Stimulated activated CD4-positive, alpha-beta T cell treated with anti-CD3 and anti-CD28 coated beads, Interleukin-1b, Interleukin-23, amount 100 ng/mL, for 48 hours (primary cell): ENCODE data around the gene YAE1.

Experiments
- DNase-seq: peaks from one replicate; pipeline ENCODE4 v3.0.0-alpha.2; 2020

The YAE1 gene

DNA sequence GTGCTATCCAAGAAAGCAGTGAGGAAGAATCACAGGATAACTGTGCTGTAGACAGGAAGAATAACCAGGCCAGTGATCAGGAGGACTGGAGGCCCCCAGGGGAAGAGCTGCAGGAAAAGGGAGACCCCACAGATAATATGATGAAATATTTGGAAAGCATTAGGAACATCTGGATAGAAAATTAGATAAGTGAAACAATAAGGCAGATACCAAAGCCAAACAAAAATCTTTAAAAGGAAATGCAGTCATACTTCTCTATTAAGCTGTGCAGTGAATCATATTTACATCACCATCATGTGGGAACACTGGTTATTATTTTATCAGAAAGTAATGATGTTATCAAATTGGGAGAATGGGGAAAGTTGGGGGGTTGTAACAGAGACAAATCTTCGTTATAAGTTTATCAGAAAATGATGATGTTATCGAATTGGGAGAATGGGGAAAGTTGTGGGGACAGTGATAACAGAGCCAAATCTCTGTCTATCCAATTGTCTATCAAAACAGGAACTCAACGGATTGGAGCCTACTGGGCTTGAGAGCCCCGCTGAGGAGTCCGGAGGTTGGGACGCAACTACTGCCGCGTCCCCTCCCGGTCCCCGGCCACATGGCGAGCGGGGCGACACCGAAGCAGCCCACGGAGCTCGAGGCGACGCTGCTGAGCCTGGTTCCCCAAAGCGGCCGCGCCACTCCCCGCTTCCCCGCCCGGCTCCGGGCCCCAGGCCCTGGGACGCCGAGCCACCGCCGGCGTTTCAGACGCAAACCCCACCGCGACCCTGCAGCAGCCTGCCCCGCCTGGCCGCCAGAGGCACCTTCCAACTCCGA is 43.1 kb downstream of the YAE1 start:
- no peak for DNase-seq

DNA sequence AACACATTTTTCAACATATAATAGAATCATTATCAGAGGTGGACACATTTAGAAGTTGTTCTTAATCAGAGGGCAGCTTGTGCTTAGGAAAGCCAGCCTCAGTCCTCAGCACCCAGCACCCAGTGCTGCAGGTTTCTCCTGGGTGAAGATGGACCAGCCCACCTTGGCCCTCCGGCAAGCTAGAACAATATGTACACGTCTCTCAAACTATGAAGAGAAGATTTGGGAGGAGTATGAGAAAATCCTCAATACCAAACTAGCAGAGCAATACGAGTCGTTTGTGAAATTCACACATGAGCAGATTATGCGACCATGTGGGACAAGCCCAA is 43.7 kb downstream of the YAE1 start:
- DNase-seq: no peak

- DNase-seq: no peak
These were observed 47.4 kb downstream of the YAE1 start for GRCh38 chr7:39613577-39613976.

- no peak for DNase-seq
These were observed 48.1 kb downstream of the YAE1 start for GRCh38 chr7:39614299-39614698.

DNA sequence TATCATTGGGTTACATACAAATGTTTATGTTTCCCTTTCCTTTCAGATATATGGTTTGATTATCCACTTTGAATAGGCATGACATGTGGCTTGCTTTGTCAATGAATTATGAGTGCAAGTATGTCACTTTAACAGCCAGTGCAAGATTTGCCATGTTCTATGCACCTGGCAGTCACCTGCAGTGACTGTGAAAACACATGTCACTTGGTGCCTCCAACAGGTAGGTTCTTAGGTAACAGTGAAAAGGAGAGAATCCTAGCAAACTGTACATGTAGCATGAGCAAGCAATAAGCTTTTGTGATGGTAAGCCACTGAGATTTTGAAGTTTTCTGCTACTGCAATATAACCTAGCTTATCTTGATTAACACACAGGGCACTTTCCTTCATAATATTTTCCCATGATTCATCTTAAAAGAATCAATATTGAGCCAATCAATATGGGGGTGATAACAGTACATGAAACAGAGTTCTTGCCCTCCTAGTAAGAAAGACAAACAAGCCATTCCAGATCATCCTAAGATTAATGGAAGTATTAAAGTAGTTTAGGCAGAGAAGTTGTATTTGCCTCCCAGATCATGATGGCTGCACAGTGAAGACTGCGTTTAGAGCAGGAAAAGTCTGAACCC is 49.3 kb downstream of the YAE1 start:
- DNase-seq: no peak

GRCh38 chr7:39616138-39616537 is 49.9 kb downstream of the YAE1 start:
- DNase-seq: no peak

DNA sequence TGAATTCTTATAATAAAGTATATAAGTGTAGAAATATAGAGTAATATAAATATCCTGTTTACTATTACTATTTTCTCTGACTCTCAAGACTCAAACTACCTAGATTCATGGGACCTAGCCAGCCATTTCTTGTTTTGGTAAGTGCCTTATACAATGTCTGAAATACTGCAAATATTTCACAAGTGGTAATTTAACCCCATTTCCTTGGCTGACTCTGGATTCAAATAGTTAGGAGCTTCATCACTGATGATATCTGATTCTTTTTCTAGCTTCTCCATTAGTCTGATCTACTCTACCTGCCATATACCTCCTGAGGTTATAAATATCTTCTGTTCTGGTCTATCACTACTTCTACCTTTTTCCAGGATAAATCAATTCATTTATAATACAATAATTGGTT is 50.8 kb downstream of the YAE1 start:
- no peak for DNase-seq

DNA sequence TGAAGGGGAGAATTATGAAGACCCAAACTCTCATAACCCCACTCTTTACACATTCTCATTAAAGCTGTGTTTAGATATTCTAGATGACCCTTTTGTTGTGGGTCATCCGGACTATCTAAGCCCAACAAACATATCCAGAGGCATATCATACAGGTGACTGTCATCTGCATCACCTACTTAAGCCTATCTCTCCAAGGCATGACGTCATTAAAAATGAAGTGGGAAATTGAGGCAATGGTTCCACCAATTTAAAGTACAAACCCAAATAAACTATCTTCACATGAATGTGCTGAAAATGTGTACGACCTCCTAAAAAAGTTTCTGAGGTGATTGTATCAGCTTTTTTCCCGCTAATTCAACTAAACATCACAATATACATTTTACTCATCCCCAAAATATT is 52.7 kb downstream of the YAE1 start:
- no peak for DNase-seq

- DNase-seq: no peak
These were observed 54.3 kb downstream of the YAE1 start for GRCh38 chr7:39620486-39620885.

DNA sequence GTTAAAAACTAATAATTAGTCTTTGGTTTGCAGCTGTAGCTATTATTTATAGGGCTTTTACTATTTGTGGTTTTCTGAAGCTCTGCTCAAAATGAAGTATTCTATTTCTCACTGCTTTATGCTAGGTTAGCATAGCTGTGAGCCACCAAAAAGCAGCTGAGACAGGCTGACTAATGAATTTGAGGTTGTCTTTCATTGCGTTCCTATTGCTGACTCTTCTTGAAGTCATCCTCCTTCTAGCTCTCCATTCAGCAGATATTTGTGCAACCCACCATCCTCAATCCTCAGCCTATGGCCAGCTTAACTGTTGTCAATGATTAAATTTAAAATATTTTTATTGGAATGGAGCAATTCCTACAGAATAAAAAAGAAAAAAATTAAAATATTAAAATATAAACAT is 55.1 kb downstream of the YAE1 start:
- DNase-seq: no peak

GRCh38 chr7:39621784-39622411 is 55.7 kb downstream of the YAE1 start:
- DNase-seq: no peak
